Measurements from ENCODE around the gene PRDM16. TPM values are rescaled to one million over a fixed set of nuclear protein-coding genes. Genes with fewer than 3 reads are reported as not detected.
A peak's percentile ranks its signal among the peaks of the same experiment; 100 is the strongest.

The PRDM16 gene
- total RNA-seq, 1 donor from 2014 or later = 84.2 TPM

- Histone ChIP-seq H3K27me3 (no peaks in the 10 kb centered on the region), H3K36me3 (no peaks in the 10 kb centered on the region), H3K9me3 (no peaks in the 10 kb centered on the region), H3K27ac (peak overlapping the region; percentile 73 to 76), H3K4me1 (peaks cover 31 to 65% of the 10 kb centered on the region in 2 donors), H3K4me3 (peak overlapping the region in 1 of 2 donors; percentile 22)
- no peak for DNase-seq (ENCODE audit: low spot score in 2 of 2)
- intact Hi-C loops (cut with DNase I) = loop anchor here (5.0 kb wide), 2 partner anchors 42 to 202 kb away; no protein-coding TSS in a partner anchor
- TF ChIP-seq CTCF (IDR thresholded peaks at IDR 0.05) = no peak
These were observed 150.9 kb downstream of the PRDM16 start for GRCh38 chr1:3219791-3220467.

GRCh38 chr1:3221112-3222041, 152.4 kb downstream of the PRDM16 start:
- DNase-seq (ENCODE audit: low spot score in 2 of 2) = no peak
- Histone ChIP-seq H3K4me3 (no peak overlapping the region), H3K9me3 (no peaks in the 10 kb centered on the region), H3K36me3 (no peaks in the 10 kb centered on the region), H3K4me1 (peaks cover 35 to 69% of the 10 kb centered on the region in 2 donors), H3K27ac (peak overlapping the region; percentile 75 to 76), H3K27me3 (no peaks in the 10 kb centered on the region)
- TF ChIP-seq CTCF (IDR thresholded peaks at IDR 0.05) = no peak
- intact Hi-C loops (cut with DNase I) = loop anchor here (5.0 kb wide), 1 partner anchor 41 kb away; no protein-coding TSS in a partner anchor

GRCh38 chr1:3222042-3222692, 153.2 kb downstream of the PRDM16 start:
- no peak overlapping the region for H3K4me3 ChIP-seq
- no peak for TF ChIP-seq CTCF (IDR thresholded peaks at IDR 0.05)

DNA sequence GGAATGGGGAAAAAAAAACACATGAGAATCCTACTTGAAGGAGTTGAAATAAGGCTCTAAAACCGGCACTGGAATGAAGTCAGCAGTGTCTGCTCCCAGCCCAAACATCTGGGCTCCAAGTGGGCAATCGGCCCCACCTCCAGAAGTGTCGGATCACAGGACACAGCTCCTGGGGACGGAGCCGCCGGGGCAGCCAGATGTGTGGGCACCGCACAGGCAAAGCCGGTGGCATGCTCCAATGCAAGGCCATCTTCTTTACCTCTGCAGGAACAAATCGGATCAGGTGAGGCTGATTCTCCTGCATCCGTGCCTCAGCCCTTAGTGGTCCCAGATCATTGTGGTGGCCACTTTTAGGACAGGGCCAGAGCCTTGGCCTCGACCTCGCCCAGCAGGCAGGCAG, 156.7 kb downstream of the PRDM16 start:
- no peak for DNase-seq (ENCODE audit: low spot score in 2 of 2)
- peaks cover 18 to 41% of the 10 kb centered on the region in 2 donors for H3K4me1 ChIP-seq
- no peaks in the 10 kb centered on the region for H3K9me3 ChIP-seq
- intact Hi-C loops (cut with DNase I) = no loop called here
- no peaks in the 10 kb centered on the region for H3K36me3 ChIP-seq
- H3K4me3 ChIP-seq = peak overlapping the region in 1 of 2 donors; percentile 30
- no peaks in the 10 kb centered on the region for H3K27me3 ChIP-seq
- H3K27ac ChIP-seq = peak overlapping the region; percentile 36 to 43
- TF ChIP-seq CTCF (IDR thresholded peaks at IDR 0.05) = no peak

More at GRCh38 chr1:3222042-3222692, 153.2 kb downstream of the PRDM16 start:
- Histone ChIP-seq H3K36me3 (no peaks in the 10 kb centered on the region), H3K4me1 (peaks cover 35 to 67% of the 10 kb centered on the region in 2 donors), H3K27ac (peak overlapping the region; percentile 72 to 75), H3K27me3 (no peaks in the 10 kb centered on the region), H3K9me3 (no peaks in the 10 kb centered on the region)
- intact Hi-C loops (cut with DNase I) = loop anchor here (5.0 kb wide), 1 partner anchor 40 kb away; no protein-coding TSS in a partner anchor
- no peak for DNase-seq (ENCODE audit: low spot score in 2 of 2)

DNA sequence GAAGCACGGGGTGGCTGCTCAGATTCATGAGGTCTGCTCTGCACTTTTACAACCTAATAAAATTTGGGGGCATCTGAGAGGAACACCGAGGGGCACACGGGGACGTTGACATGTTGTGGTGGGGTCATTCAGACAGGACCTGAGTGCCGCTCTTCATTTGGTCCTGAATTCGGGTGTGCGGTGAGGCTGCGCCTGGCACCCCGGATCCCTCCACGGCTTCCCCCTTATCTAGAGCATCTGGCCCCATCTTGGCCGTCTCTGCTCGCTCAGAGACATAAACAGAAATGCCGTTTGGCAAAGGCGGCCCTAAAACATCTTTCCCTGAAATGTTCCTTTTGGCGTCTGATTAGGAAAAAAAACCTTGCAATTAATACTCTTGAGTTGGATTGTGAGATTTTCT, 157.2 kb downstream of the PRDM16 start:
- peaks cover 16 to 35% of the 10 kb centered on the region in 2 donors for H3K4me1 ChIP-seq
- peak overlapping the region in 1 of 2 donors; percentile 30 for H3K4me3 ChIP-seq
- H3K27ac ChIP-seq = peak overlapping the region; percentile 36 to 43
- H3K27me3 ChIP-seq = no peaks in the 10 kb centered on the region
- no peak for DNase-seq (ENCODE audit: low spot score in 2 of 2)
- H3K9me3 ChIP-seq = no peaks in the 10 kb centered on the region
- no peaks in the 10 kb centered on the region for H3K36me3 ChIP-seq
- no peak for TF ChIP-seq CTCF (IDR thresholded peaks at IDR 0.05)
- intact Hi-C loops (cut with DNase I) = no loop called here

Measured in ascending aorta (tissue), 2 donors.